HepG2 (cell line): ENCODE measurements around the gene SGK1. TPM values are rescaled to one million over a fixed set of nuclear protein-coding genes. Genes with fewer than 3 reads are reported as not detected.

Experiments
- ARHGAP35 ChIP-seq: sonication (generic); formaldehyde crosslinking; IDR thresholded peaks from 2 replicates; pipeline ENCODE4 v1.9.0; 2022; ENCODE audit warnings: mild to moderate bottlenecking, inconsistent platforms, moderate library complexity, missing genetic modification reagents, borderline replicate concordance
- ARNTL ChIP-seq: sonication (generic); formaldehyde crosslinking; IDR thresholded peaks from 2 replicates; pipeline ENCODE4 v1.4.0; 2020; ENCODE audit warnings: mild to moderate bottlenecking, missing genetic modification reagents
- CENPX ChIP-seq: sonication (generic); formaldehyde crosslinking; IDR thresholded peaks from 2 replicates; pipeline ENCODE4 v1.9.0; 2021; ENCODE audit warnings: mild to moderate bottlenecking, missing genetic modification reagents, moderate library complexity
- GATA4 ChIP-seq: sonication (generic); IDR thresholded peaks from 2 replicates; pipeline ENCODE4 v1.6.1; 2016; ENCODE audit warnings: antibody characterized with exemption, low read depth, borderline replicate concordance
- HOXA7 ChIP-seq: sonication (generic); formaldehyde crosslinking; IDR thresholded peaks from 2 replicates; pipeline ENCODE4 v1.8.1; 2022; ENCODE audit warnings: mild to moderate bottlenecking, missing genetic modification reagents, moderate library complexity
- MBD4 ChIP-seq: IDR thresholded peaks from 2 replicates; pipeline ENCODE4 v1.6.1; 2012; ENCODE audit warnings: low read length, inconsistent platforms, borderline replicate concordance
- MED13 ChIP-seq: sonication (generic); formaldehyde crosslinking; IDR thresholded peaks from 2 replicates; pipeline ENCODE4 v1.5.0; 2020; ENCODE audit warnings: missing genetic modification reagents
- NR2F6 ChIP-seq, 2 experiments: IDR thresholded peaks; 2 replicates each; pipeline ENCODE4 v1.6.1; 2016; ENCODE audit warnings: antibody characterized with exemption in 1 of 2, mild to moderate bottlenecking in 1 of 2
- SMAD1 ChIP-seq: sonication (generic); formaldehyde crosslinking; IDR thresholded peaks from 2 replicates; pipeline ENCODE4 v1.4.0; 2020; ENCODE audit warnings: missing genetic modification reagents, low read depth, mild to moderate bottlenecking, borderline replicate concordance
- SMAD3 ChIP-seq: sonication (generic); formaldehyde crosslinking; IDR thresholded peaks from 2 replicates; pipeline ENCODE4 v1.4.0; 2020; ENCODE audit warnings: missing genetic modification reagents
- SMYD3 ChIP-seq: sonication (generic); formaldehyde crosslinking; IDR thresholded peaks from 2 replicates; pipeline ENCODE4 v1.8.1; 2023; ENCODE audit warnings: mild to moderate bottlenecking, missing genetic modification reagents
- ZNF230 ChIP-seq: sonication (generic); formaldehyde crosslinking; IDR thresholded peaks from 2 replicates; pipeline ENCODE4 v1.4.0; 2020; ENCODE audit warnings: mild to moderate bottlenecking, missing genetic modification reagents
- ZNF326 ChIP-seq: sonication (generic); formaldehyde crosslinking; IDR thresholded peaks from 2 replicates; pipeline ENCODE4 v1.4.0; 2020; ENCODE audit warnings: missing genetic modification reagents, borderline replicate concordance
- ZNF34 ChIP-seq: sonication (generic); formaldehyde crosslinking; IDR thresholded peaks from 2 replicates; pipeline ENCODE4 v1.4.0; 2020; ENCODE audit warnings: mild to moderate bottlenecking, missing genetic modification reagents, borderline replicate concordance
- ZNF451 ChIP-seq: sonication (generic); formaldehyde crosslinking; IDR thresholded peaks from 2 replicates; pipeline ENCODE4 v1.5.0; 2020; ENCODE audit warnings: mild to moderate bottlenecking, missing genetic modification reagents
- ZNF549 ChIP-seq: sonication (generic); formaldehyde crosslinking; IDR thresholded peaks from 2 replicates; pipeline ENCODE4 v1.5.0; 2020; ENCODE audit warnings: missing genetic modification reagents
- ZNF614 ChIP-seq: IDR thresholded peaks from 2 replicates; pipeline ENCODE4 v1.6.1; 2018; ENCODE audit warnings: missing biosample characterization, missing genetic modification reagents, inconsistent platforms, borderline replicate concordance
- ZNF749 ChIP-seq: sonication (generic); formaldehyde crosslinking; IDR thresholded peaks from 2 replicates; pipeline ENCODE4 v1.8.0; 2022; ENCODE audit warnings: mild to moderate bottlenecking, missing genetic modification reagents, moderate library complexity, borderline replicate concordance
- ZNF773 ChIP-seq: sonication (generic); formaldehyde crosslinking; IDR thresholded peaks from 2 replicates; pipeline ENCODE4 v1.4.0; 2020; ENCODE audit warnings: missing genetic modification reagents, borderline replicate concordance
- polyA plus RNA-seq, 8 experiments: library from polyadenylated mRNA; depleted of rRNA in 3 of 8; stranded (reverse) in 7 of 8; unstranded in 1 of 8; fragments of >200 nt; fragmentation: Illumina TruSeq in 4 of 8; extraction: Trizol in 4 of 8; gene quantifications; 2 replicates each; pipeline versions ENCODE4 v1.2.1 to v1.2.3, GENCODE V29; 2011 to 2016; ENCODE audit warnings: low read depth in 4 of 8, missing spikeins in 1 of 8, mixed read lengths in 1 of 8; ENCODE audit not compliant: insufficient read depth in 1 of 8
- total RNA-seq, 5 experiments: library from RNA; depleted of rRNA; stranded (reverse); fragments of >200 nt; fragmentation: Illumina TruSeq; extraction: Trizol; gene quantifications; 2 replicates each; pipeline ENCODE4 v1.2.3, GENCODE V29; 2016; ENCODE audit warnings: low read depth in 1 of 5
- TF ChIP-seq, protein P1 (sequence below): sonication (generic); formaldehyde crosslinking; IDR thresholded peaks from 2 replicates; pipeline ENCODE4 v1.5.0; 2020; ENCODE audit warnings: mild to moderate bottlenecking, missing genetic modification reagents
- TF ChIP-seq, protein P2 (sequence below): sonication (generic); formaldehyde crosslinking; IDR thresholded peaks from 2 replicates; pipeline ENCODE4 v1.8.0; 2022; ENCODE audit warnings: missing genetic modification reagents, mild to moderate bottlenecking, borderline replicate concordance
- TF ChIP-seq, protein P3 (sequence below): sonication (generic); formaldehyde crosslinking; IDR thresholded peaks from 2 replicates; pipeline ENCODE4 v1.4.0; 2020; ENCODE audit warnings: missing genetic modification reagents
- TF ChIP-seq, protein P4 (sequence below): sonication (generic); formaldehyde crosslinking; IDR thresholded peaks from 2 replicates; pipeline ENCODE4 v1.4.0; 2020; ENCODE audit warnings: missing genetic modification reagents

SGK1 gene
- total and polyA plus RNA-seq, 2 of the 13 experiments (the other 11 are each of a cell fraction or from before 2014, with no cell fraction given) = 56.1 to 56.2 TPM

DNA sequence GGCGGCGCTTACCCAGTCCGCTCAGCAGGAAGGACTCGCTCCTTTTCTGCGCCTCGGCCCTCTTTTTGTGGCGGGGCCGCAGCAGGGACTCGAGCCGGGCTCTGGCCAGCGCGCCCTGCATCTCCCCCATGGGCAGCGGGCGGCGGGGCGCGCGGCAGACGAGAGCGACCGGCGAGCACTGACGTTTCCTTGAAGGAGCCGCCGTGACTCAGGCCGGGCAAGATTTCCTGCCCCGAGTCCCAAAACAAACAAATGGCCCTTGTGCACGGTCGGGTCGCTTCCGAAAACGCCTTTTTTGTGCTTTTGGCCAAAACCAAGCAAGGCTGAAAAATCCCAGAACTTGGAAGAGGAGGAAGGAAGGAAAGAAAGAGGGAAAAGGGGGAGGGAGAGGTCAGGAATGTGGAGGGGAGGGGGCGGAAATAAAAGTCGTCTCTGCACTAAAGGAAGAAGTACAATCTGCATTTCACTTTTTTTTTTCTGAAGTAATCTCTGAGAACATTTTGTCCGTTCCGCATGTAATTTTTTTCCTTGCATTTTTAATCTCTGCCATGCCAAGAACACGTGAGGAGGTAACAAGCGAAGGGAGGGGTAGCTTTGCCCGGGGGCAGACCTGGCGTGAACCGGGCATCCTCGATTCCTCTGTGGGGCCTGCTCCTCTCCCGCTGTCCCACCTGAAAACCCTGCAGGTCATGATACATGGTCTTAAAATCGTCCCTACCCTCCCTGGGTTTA, 142.2 kb downstream of the SGK1 start (continued):
- TF ChIP-seq ZNF451 (no peak), ZNF326 (CRISPR knock-in tag) (no peak), ZNF34 (CRISPR knock-in tag) (no peak), HOXA7 (CRISPR knock-in tag) (no peak), MED13 (no peak), MBD4 (no peak), NR2F6 (IDR thresholded peaks at IDR 0.05) (no peak), NR2F6 (CRISPR knock-in tag; IDR thresholded peaks at IDR 0.05) (no peak), SMAD3 (CRISPR knock-in tag) (no peak), SMYD3 (CRISPR knock-in tag) (no peak), ARHGAP35 (CRISPR knock-in tag) (no peak), ZNF549 (CRISPR knock-in tag) (no peak), GATA4 (no peak), ZNF614 (no peak), ZNF230 (CRISPR knock-in tag) (no peak; the same call in 1 of the 2 replicates), ZNF749 (CRISPR knock-in tag) (no peak), CENPX (CRISPR knock-in tag) (no peak), ARNTL (0 out of 2 replicates have a peak, but pooled peaks have one; percentile 24), SMAD1 (CRISPR knock-in tag) (no peak), ZNF773 (CRISPR knock-in tag) (no peak)
- TF ChIP-seq, protein P1, sequence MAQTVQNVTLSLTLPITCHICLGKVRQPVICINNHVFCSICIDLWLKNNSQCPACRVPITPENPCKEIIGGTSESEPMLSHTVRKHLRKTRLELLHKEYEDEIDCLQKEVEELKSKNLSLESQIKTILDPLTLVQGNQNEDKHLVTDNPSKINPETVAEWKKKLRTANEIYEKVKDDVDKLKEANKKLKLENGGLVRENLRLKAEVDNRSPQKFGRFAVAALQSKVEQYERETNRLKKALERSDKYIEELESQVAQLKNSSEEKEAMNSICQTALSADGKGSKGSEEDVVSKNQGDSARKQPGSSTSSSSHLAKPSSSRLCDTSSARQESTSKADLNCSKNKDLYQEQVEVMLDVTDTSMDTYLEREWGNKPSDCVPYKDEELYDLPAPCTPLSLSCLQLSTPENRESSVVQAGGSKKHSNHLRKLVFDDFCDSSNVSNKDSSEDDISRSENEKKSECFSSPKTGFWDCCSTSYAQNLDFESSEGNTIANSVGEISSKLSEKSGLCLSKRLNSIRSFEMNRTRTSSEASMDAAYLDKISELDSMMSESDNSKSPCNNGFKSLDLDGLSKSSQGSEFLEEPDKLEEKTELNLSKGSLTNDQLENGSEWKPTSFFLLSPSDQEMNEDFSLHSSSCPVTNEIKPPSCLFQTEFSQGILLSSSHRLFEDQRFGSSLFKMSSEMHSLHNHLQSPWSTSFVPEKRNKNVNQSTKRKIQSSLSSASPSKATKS (CRISPR knock-in tag) = no peak
- TF ChIP-seq, protein P2, sequence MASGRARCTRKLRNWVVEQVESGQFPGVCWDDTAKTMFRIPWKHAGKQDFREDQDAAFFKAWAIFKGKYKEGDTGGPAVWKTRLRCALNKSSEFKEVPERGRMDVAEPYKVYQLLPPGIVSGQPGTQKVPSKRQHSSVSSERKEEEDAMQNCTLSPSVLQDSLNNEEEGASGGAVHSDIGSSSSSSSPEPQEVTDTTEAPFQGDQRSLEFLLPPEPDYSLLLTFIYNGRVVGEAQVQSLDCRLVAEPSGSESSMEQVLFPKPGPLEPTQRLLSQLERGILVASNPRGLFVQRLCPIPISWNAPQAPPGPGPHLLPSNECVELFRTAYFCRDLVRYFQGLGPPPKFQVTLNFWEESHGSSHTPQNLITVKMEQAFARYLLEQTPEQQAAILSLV = no peak
- TF ChIP-seq, protein P3, sequence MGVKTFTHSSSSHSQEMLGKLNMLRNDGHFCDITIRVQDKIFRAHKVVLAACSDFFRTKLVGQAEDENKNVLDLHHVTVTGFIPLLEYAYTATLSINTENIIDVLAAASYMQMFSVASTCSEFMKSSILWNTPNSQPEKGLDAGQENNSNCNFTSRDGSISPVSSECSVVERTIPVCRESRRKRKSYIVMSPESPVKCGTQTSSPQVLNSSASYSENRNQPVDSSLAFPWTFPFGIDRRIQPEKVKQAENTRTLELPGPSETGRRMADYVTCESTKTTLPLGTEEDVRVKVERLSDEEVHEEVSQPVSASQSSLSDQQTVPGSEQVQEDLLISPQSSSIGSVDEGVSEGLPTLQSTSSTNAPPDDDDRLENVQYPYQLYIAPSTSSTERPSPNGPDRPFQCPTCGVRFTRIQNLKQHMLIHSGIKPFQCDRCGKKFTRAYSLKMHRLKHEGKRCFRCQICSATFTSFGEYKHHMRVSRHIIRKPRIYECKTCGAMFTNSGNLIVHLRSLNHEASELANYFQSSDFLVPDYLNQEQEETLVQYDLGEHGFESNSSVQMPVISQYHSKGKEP (CRISPR knock-in tag) = peak; percentile 68; the same call in 1 of the 2 replicates
- TF ChIP-seq, protein P4, sequence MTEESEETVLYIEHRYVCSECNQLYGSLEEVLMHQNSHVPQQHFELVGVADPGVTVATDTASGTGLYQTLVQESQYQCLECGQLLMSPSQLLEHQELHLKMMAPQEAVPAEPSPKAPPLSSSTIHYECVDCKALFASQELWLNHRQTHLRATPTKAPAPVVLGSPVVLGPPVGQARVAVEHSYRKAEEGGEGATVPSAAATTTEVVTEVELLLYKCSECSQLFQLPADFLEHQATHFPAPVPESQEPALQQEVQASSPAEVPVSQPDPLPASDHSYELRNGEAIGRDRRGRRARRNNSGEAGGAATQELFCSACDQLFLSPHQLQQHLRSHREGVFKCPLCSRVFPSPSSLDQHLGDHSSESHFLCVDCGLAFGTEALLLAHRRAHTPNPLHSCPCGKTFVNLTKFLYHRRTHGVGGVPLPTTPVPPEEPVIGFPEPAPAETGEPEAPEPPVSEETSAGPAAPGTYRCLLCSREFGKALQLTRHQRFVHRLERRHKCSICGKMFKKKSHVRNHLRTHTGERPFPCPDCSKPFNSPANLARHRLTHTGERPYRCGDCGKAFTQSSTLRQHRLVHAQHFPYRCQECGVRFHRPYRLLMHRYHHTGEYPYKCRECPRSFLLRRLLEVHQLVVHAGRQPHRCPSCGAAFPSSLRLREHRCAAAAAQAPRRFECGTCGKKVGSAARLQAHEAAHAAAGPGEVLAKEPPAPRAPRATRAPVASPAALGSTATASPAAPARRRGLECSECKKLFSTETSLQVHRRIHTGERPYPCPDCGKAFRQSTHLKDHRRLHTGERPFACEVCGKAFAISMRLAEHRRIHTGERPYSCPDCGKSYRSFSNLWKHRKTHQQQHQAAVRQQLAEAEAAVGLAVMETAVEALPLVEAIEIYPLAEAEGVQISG (CRISPR knock-in tag) = no peak
